ENCODE measurements around the gene NEUROD6. TPM values are rescaled to one million over a fixed set of nuclear protein-coding genes. Genes with fewer than 3 reads are reported as not detected.

NEUROD6 gene
- total RNA-seq, 3 donors from 2014 or later = not detected

GRCh38 chr7:31341141-31341540 lies 615 bp upstream of the NEUROD6 start:
- Mint-ChIP-seq H3K4me1 (ENCODE audit: low read depth) (no peaks in the 10 kb centered on the region), H3K4me3 (no peak overlapping the region), H3K27me3 (ENCODE audit: low read depth) (peaks cover 8% of the 10 kb centered on the region), H3K36me3 (ENCODE audit: insufficient read depth) (no peaks in the 10 kb centered on the region), H3K9me3 (no peaks in the 10 kb centered on the region)
- ATAC-seq = no peak
- DNase-seq = no peak

DNA sequence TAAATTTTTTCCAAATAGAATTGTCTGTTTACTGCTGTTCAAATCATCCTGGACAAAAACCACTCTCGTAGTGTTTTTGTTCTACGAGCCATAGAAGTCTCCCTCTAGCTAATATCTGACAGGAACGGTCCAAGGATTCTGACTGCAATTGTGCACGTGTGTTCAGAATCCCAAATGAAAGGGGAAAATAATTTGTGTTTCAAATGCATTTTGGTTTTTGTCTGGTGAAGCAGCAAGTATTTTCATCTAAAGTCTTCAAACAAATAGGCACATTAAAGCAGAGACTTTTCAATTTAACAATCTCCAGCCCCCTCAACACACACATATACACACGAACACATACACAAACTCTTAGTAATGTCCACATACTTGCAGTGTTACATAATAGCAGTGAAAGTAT lies 475 bp downstream of the NEUROD6 start:
- ATAC-seq = no peak
- no peaks in the 10 kb centered on the region for H3K4me1 Mint-ChIP-seq (ENCODE audit: low read depth)

DNA sequence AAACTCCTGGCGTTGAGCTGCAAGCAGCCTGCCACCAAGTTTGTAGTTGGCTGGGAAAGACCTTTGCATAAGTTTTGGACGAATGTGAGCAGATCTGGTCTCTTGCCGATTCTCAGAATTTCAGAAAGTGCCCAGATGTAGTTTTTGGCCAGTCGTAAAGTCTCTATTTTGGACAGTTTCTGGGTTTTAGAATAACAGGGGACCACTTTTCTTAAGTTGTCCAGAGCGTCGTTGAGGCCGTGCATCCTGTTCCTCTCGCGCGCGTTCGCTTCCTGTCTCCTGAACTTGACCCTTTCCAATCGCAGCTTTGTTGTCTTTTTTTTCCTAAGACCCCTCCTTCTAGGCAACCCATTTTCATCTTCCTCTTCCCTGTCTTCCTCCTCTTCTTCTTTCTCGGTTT lies 1.8 kb downstream of the NEUROD6 start:
- ATAC-seq (no peak), DNase-seq (no peak)
- Mint-ChIP-seq H3K36me3 (ENCODE audit: insufficient read depth) (no peaks in the 10 kb centered on the region), H3K4me1 (ENCODE audit: low read depth) (no peaks in the 10 kb centered on the region), H3K9me3 (peaks cover 4% of the 10 kb centered on the region), H3K27me3 (ENCODE audit: low read depth) (peaks cover 18% of the 10 kb centered on the region), H3K4me3 (no peak overlapping the region)

More for the DNA sequence above, 475 bp downstream of the NEUROD6 start:
- no peak for DNase-seq
- Mint-ChIP-seq H3K36me3 (ENCODE audit: insufficient read depth) (no peaks in the 10 kb centered on the region), H3K4me3 (no peak overlapping the region), H3K27me3 (ENCODE audit: low read depth) (peaks cover 15% of the 10 kb centered on the region), H3K9me3 (peaks cover 2% of the 10 kb centered on the region)

DNA sequence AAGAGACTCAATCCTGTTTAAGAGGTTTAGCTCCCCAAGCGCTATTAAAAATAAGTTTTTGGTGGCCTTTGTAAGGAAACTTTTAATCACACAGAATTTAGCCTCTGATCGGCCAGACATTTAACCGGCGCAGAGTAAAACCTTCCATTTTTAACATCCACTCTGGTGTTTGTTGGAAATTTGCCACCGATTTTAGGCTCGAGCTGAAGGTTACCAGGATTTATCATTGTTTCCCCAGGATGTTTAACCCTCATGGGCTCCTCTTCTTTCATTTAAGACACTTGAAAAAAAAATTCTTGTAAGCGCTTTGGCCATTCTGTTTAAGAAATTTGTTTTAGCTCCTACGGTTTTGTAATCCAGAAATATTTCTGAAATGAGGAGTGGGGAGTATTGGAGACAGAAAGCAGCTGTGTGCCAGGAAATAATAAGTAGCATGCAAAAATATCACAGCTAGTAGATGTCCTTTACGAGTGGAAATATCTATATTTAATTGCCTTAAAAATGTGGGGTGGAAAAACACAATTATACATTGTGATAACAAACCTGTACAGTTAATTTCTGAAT lies 3.4 kb downstream of the NEUROD6 start:
- Mint-ChIP-seq H3K36me3 (ENCODE audit: insufficient read depth) (no peaks in the 10 kb centered on the region), H3K4me1 (ENCODE audit: low read depth) (no peaks in the 10 kb centered on the region), H3K9me3 (peaks cover 4% of the 10 kb centered on the region), H3K4me3 (no peak overlapping the region), H3K27me3 (ENCODE audit: low read depth) (peaks cover 18% of the 10 kb centered on the region)
- DNase-seq (no peak), ATAC-seq (no peak)

- ATAC-seq (no peak), DNase-seq (no peak)
- peaks cover 18% of the 10 kb centered on the region for H3K27me3 Mint-ChIP-seq (ENCODE audit: low read depth)
- H3K9me3 Mint-ChIP-seq = peaks cover 7% of the 10 kb centered on the region
- no peaks in the 10 kb centered on the region for H3K36me3 Mint-ChIP-seq (ENCODE audit: insufficient read depth)
- H3K4me1 Mint-ChIP-seq (ENCODE audit: low read depth) = no peaks in the 10 kb centered on the region
- no peak overlapping the region for H3K4me3 Mint-ChIP-seq
Observed at GRCh38 chr7:31336202-31337001, 4.1 kb downstream of the NEUROD6 start.

GRCh38 chr7:31335884-31336201 lies 4.7 kb downstream of the NEUROD6 start:
- Mint-ChIP-seq H3K4me3 (no peak overlapping the region), H3K36me3 (ENCODE audit: insufficient read depth) (no peaks in the 10 kb centered on the region), H3K4me1 (ENCODE audit: low read depth) (no peaks in the 10 kb centered on the region), H3K27me3 (ENCODE audit: low read depth) (peaks cover 18% of the 10 kb centered on the region), H3K9me3 (peaks cover 7% of the 10 kb centered on the region)
- no peak for ATAC-seq
- DNase-seq = no peak

DNA sequence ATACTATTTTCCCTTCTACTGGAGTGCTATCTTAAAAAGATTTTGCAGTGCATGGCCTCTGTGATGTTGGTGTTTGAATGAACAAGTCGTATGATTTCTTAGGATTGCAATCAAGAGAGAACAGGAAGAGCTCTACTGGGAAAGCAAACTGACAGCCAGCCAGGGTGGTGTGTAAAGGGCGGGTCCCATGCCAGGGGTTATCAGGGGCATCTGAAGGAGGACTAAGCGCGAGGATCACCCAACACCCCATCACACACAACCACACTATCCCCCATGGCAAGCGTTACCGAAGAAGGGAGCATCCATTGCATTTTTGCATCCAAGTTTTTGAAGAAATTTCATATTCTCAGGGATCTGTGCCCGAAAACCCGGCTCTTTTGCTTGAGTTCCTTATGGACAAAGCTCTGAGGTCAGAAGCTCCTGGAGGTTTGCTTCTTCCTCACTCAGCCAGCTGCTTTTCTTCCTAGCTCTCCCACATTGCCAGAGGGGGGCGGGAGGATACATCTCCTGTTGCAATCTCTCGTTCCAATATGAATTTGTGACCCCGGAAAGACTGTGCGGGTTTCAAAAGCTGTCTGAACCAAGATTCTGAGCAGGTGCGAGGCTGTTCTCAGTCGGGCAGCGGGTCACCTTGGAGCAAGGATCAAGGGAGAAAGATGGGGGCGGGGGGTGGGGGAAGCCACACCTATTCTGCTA lies 5.2 kb downstream of the NEUROD6 start:
- ATAC-seq = no peak
- H3K9me3 Mint-ChIP-seq = peaks cover 9% of the 10 kb centered on the region
- no peaks in the 10 kb centered on the region for H3K4me1 Mint-ChIP-seq (ENCODE audit: low read depth)
- no peak overlapping the region for H3K4me3 Mint-ChIP-seq
- no peak for DNase-seq
- H3K36me3 Mint-ChIP-seq (ENCODE audit: insufficient read depth) = no peaks in the 10 kb centered on the region
- H3K27me3 Mint-ChIP-seq (ENCODE audit: low read depth) = peaks cover 18% of the 10 kb centered on the region

- Mint-ChIP-seq H3K36me3 (ENCODE audit: insufficient read depth) (no peaks in the 10 kb centered on the region), H3K4me3 (no peak overlapping the region), H3K9me3 (peaks cover 11% of the 10 kb centered on the region), H3K4me1 (ENCODE audit: low read depth) (no peaks in the 10 kb centered on the region), H3K27me3 (ENCODE audit: low read depth) (peaks cover 18% of the 10 kb centered on the region)
- ATAC-seq (no peak), DNase-seq (no peak)
Observed at GRCh38 chr7:31333291-31333690, 7.2 kb downstream of the NEUROD6 start.

- Mint-ChIP-seq H3K27me3 (ENCODE audit: low read depth) (no peaks in the 10 kb centered on the region), H3K9me3 (peaks cover 10% of the 10 kb centered on the region), H3K4me3 (no peak overlapping the region), H3K4me1 (ENCODE audit: low read depth) (no peaks in the 10 kb centered on the region), H3K36me3 (ENCODE audit: insufficient read depth) (no peaks in the 10 kb centered on the region)
- DNase-seq (no peak), ATAC-seq (no peak)
Observed at GRCh38 chr7:31327071-31327470, 13.5 kb downstream of the NEUROD6 start.

DNA sequence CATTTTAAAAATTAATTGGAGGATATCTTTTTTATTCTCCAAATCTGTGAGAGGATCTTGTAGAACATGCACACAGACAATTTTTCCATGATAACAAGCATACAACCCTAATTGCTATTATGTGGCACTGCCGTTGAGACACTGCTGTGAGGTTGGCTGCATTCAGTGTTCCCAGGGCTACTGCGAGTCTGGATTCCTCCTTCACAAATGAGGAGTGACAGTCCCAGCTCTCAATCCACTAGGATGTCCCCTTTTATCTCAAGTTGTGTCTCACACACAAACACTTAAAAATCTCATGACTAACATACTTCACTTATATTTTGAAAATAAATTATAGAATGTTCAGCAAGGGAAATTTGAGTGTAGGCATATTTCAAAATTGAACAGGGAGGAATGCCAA lies 14.1 kb downstream of the NEUROD6 start:
- Mint-ChIP-seq H3K4me3 (no peak overlapping the region), H3K4me1 (ENCODE audit: low read depth) (no peaks in the 10 kb centered on the region), H3K36me3 (ENCODE audit: insufficient read depth) (no peaks in the 10 kb centered on the region), H3K27me3 (ENCODE audit: low read depth) (no peaks in the 10 kb centered on the region), H3K9me3 (peaks cover 7% of the 10 kb centered on the region)
- ATAC-seq (no peak), DNase-seq (no peak)

DNA sequence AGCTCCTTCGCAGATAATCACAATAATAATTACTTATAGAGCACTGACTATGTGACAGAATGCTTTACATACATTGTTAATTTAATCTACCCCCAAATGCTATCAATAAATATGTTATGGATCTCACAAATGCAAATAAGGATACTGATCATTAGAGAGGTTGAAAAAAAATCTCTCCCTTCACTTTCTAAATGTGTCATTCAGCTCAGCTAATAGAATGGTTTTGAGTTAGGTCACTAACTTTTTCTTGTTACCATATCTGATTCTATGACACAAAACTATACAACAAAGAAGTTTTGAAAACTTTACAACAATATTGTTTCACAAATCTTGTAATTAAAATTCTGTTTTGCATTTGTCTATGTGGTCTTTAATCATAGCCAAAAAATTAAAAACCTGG lies 17.4 kb downstream of the NEUROD6 start:
- Mint-ChIP-seq H3K9me3 (peaks cover 4% of the 10 kb centered on the region), H3K36me3 (ENCODE audit: insufficient read depth) (no peaks in the 10 kb centered on the region), H3K27me3 (ENCODE audit: low read depth) (no peaks in the 10 kb centered on the region), H3K4me1 (ENCODE audit: low read depth) (no peaks in the 10 kb centered on the region), H3K4me3 (no peak overlapping the region)
- no peak for ATAC-seq
- no peak for DNase-seq

DNA sequence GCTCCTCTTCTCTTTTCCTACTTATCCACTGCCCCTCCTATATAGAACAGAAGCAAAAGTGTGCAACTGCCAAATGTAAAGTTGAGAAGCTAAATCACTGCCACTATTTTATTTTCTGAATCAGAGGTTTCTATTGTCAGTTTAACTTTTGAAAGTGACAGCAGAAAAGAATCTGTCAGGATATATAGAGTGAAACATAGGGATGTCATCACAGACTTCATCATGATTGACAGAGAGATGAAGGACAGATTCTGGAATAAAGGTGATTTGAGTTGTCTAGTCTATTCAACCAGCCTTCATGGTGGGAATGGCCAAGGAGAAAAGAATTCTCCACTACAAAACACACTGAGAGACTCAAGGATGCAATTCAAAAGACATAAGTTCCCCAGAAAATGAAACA lies 19.9 kb downstream of the NEUROD6 start:
- Mint-ChIP-seq H3K36me3 (ENCODE audit: insufficient read depth) (no peaks in the 10 kb centered on the region), H3K27me3 (ENCODE audit: low read depth) (no peaks in the 10 kb centered on the region), H3K9me3 (peaks cover 4% of the 10 kb centered on the region), H3K4me1 (ENCODE audit: low read depth) (no peaks in the 10 kb centered on the region), H3K4me3 (no peak overlapping the region)
- no peak for DNase-seq
- no peak for ATAC-seq

DNA sequence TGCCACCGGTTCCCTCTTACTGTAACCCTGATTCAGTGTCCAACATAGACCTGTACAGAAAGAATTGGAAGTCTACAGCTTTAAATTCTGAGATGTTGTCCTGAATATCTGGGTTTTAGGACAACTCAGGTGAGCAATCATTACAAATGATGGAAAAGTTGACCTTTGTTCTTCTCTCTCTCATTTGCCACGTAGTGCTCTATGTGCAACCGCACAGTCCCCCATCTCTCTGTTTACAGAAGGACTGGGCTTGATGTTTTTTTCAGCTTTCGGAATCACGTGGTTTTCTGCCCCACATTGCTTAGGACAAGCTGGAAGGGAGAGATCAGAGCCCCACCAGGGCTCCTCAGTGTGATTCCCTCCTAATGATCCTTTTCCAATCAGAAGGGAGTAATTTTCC lies 22.2 kb downstream of the NEUROD6 start:
- H3K36me3 Mint-ChIP-seq (ENCODE audit: insufficient read depth) = no peaks in the 10 kb centered on the region
- no peak overlapping the region for H3K4me3 Mint-ChIP-seq
- H3K9me3 Mint-ChIP-seq = no peaks in the 10 kb centered on the region
- DNase-seq = no peak
- ATAC-seq = no peak
- no peaks in the 10 kb centered on the region for H3K27me3 Mint-ChIP-seq (ENCODE audit: low read depth)
- H3K4me1 Mint-ChIP-seq (ENCODE audit: low read depth) = no peaks in the 10 kb centered on the region

DNA sequence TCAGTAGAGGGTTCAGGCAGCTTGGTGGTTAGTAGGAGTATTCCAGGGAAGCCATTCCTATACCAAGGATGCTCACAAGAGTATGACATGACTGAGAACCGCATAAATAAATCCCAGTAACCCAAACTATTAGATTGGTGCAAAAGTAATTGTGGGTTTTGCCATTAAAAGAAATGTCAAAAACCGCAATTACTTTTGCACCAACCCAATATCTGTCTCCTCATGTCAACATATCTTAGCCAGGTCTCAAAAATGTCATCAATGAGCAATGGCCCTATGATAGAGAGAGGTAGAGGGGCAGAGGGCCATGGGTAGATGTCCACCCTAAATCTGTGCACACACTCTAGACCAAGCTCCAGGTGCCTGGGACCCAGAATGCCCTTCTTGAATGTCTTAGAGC lies 23.6 kb downstream of the NEUROD6 start:
- Mint-ChIP-seq H3K9me3 (no peaks in the 10 kb centered on the region), H3K27me3 (ENCODE audit: low read depth) (no peaks in the 10 kb centered on the region), H3K4me3 (no peak overlapping the region), H3K4me1 (ENCODE audit: low read depth) (no peaks in the 10 kb centered on the region), H3K36me3 (ENCODE audit: insufficient read depth) (no peaks in the 10 kb centered on the region)
- DNase-seq (no peak), ATAC-seq (no peak)

DNA sequence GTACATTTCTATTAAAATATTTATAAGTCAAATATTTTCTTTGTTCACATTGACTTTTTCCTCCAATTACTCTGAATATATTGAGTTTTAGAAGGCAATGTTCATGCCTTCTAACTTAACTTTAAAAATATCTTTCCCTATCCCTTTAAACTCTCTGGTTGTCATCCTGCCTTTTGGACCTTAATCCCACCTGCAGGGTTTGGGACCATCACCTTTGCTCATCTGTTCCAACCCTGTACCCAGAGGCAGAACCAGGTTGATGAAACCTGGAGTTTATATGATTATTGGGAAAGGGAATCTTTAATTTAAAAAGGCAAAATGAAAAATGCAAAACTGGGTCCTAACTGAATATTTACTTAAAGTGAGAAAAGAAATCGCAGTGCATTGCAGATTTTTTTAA lies 24.8 kb downstream of the NEUROD6 start:
- no peak for DNase-seq
- H3K4me1 Mint-ChIP-seq (ENCODE audit: low read depth) = no peaks in the 10 kb centered on the region
- H3K9me3 Mint-ChIP-seq = no peaks in the 10 kb centered on the region
- H3K27me3 Mint-ChIP-seq (ENCODE audit: low read depth) = no peaks in the 10 kb centered on the region
- no peaks in the 10 kb centered on the region for H3K36me3 Mint-ChIP-seq (ENCODE audit: insufficient read depth)
- no peak overlapping the region for H3K4me3 Mint-ChIP-seq
- ATAC-seq = no peak

All from activated T-cell treated with anti-CD3 and anti-CD28 coated beads, Interleukin-2, amount 50 U/mL, for 4 hours (primary cell).